Right atrium auricular region (tissue), 2 donors: ENCODE measurements around the gene PDE4D. TPM values are rescaled to one million over a fixed set of nuclear protein-coding genes. Genes with fewer than 3 reads are reported as not detected.

Experiments
- DNase-seq: peaks from one replicate; pipeline ENCODE4 v3.0.0-alpha.2; 2019; ENCODE audit warnings: low spot score
- H3K27ac ChIP-seq, 2 donors: fragments of 200-600 bp; sonication (generic); 1 replicate in 1 of 2; 2 replicates in 1 of 2; pipeline ENCODE4 v1.5.1; 2016 to 2019
- H3K27me3 ChIP-seq, 2 donors: fragments of 200-600 bp; sonication (generic); one replicate each; pipeline versions ENCODE4 v1.5.1 to v1.6.0; 2017 to 2019
- H3K36me3 ChIP-seq: fragments of 200-600 bp; sonication (generic); one replicate; pipeline ENCODE4 v1.5.1; 2016
- H3K4me1 ChIP-seq, 2 donors: fragments of 200-600 bp; sonication (generic); one replicate each; pipeline versions ENCODE4 v1.5.1 to v1.6.0; 2017 to 2019
- H3K4me3 ChIP-seq, 2 donors: fragments of 200-600 bp; sonication (generic); 1 replicate in 1 of 2; 2 replicates in 1 of 2; pipeline ENCODE4 v1.5.1; 2017 to 2019; ENCODE audit warnings: mild to moderate bottlenecking in 1 of 2, moderate library complexity in 1 of 2
- H3K9me3 ChIP-seq, 2 donors: fragments of 200-600 bp; sonication (generic); one replicate each; pipeline ENCODE4 v1.5.1; 2019
- CTCF ChIP-seq, 2 donors: fragments of 200-600 bp; sonication (generic); IDR thresholded peaks; one replicate each; pipeline ENCODE4 v1.5.1; 2019; ENCODE audit warnings: antibody characterized with exemption in 2 of 2
- total RNA-seq, 2 donors: library from RNA; depleted of rRNA; stranded (reverse); fragments of >200 nt; gene quantifications; one replicate each; pipeline ENCODE4 v1.1.0, GENCODE V29; 2016

Gene PDE4D
- total RNA-seq, 2 donors from 2014 or later, result 43.3 to 44.0 TPM

GRCh38 chr5:59568161-59568560 is 325.4 kb downstream of the PDE4D start:
- Histone ChIP-seq H3K9me3 (no peaks in the 10 kb centered on the region), H3K4me1 (peaks cover 0 to under 1% of the 10 kb centered on the region in 2 donors), H3K27me3 (no peaks in the 10 kb centered on the region), H3K4me3 (no peak overlapping the region), H3K36me3 (no peaks in the 10 kb centered on the region), H3K27ac (no peak overlapping the region)
- TF ChIP-seq CTCF (IDR thresholded peaks at IDR 0.05), result no peak
- no peak for DNase-seq

GRCh38 chr5:59565551-59565950 is 328.0 kb downstream of the PDE4D start:
- no peak overlapping the region for H3K4me3 ChIP-seq
- H3K27me3 ChIP-seq, result no peaks in the 10 kb centered on the region
- H3K27ac ChIP-seq, result no peak overlapping the region
- peaks cover 0 to 6% of the 10 kb centered on the region in 2 donors for H3K4me1 ChIP-seq
- no peaks in the 10 kb centered on the region for H3K36me3 ChIP-seq
- TF ChIP-seq CTCF (IDR thresholded peaks at IDR 0.05), result no peak
- no peaks in the 10 kb centered on the region for H3K9me3 ChIP-seq
- DNase-seq, result no peak

GRCh38 chr5:59564895-59565294 is 328.6 kb downstream of the PDE4D start:
- H3K4me3 ChIP-seq, result no peak overlapping the region
- no peak for DNase-seq
- no peaks in the 10 kb centered on the region for H3K27me3 ChIP-seq
- no peak for TF ChIP-seq CTCF (IDR thresholded peaks at IDR 0.05)
- H3K36me3 ChIP-seq, result no peaks in the 10 kb centered on the region
- H3K4me1 ChIP-seq, result peaks cover 0 to 6% of the 10 kb centered on the region in 2 donors
- no peak overlapping the region for H3K27ac ChIP-seq
- H3K9me3 ChIP-seq, result no peaks in the 10 kb centered on the region

GRCh38 chr5:59562756-59563389 is 330.7 kb downstream of the PDE4D start:
- H3K36me3 ChIP-seq, result no peaks in the 10 kb centered on the region
- H3K27ac ChIP-seq, result no peak overlapping the region
- no peak overlapping the region for H3K4me3 ChIP-seq
- no peaks in the 10 kb centered on the region for H3K9me3 ChIP-seq
- DNase-seq, result no peak
- no peak for TF ChIP-seq CTCF (IDR thresholded peaks at IDR 0.05)
- peaks cover 0 to 6% of the 10 kb centered on the region in 2 donors for H3K4me1 ChIP-seq
- no peaks in the 10 kb centered on the region for H3K27me3 ChIP-seq

- Histone ChIP-seq H3K9me3 (no peaks in the 10 kb centered on the region), H3K27me3 (no peaks in the 10 kb centered on the region), H3K4me3 (no peak overlapping the region), H3K4me1 (peaks cover 0 to 6% of the 10 kb centered on the region in 2 donors), H3K27ac (no peak overlapping the region), H3K36me3 (no peaks in the 10 kb centered on the region)
- no peak for DNase-seq
- TF ChIP-seq CTCF (IDR thresholded peaks at IDR 0.05), result no peak
These were observed 333.0 kb downstream of the PDE4D start for GRCh38 chr5:59560553-59560952.

- TF ChIP-seq CTCF (IDR thresholded peaks at IDR 0.05), result no peak
- H3K4me1 ChIP-seq, result peaks cover 0 to 6% of the 10 kb centered on the region in 2 donors
- no peak for DNase-seq
- H3K27me3 ChIP-seq, result no peaks in the 10 kb centered on the region
- H3K9me3 ChIP-seq, result no peaks in the 10 kb centered on the region
- H3K36me3 ChIP-seq, result no peaks in the 10 kb centered on the region
- no peak overlapping the region for H3K27ac ChIP-seq
- H3K4me3 ChIP-seq, result no peak overlapping the region
These were observed 333.7 kb downstream of the PDE4D start for GRCh38 chr5:59559847-59560246.
